ENCODE measurements around the gene IFT52.
"Not testable (repeated sequence)": the region's sequence is repeated elsewhere in the genome, so short reads cannot be mapped to it uniquely, and the experiment has no call there.

IFT52 gene

GRCh38 chr20:43653966-43654365, 63.2 kb downstream of the IFT52 start:
- no peak for DNase-seq

GRCh38 chr20:43655176-43655575, 64.4 kb downstream of the IFT52 start:
- not testable (repeated sequence) for DNase-seq

GRCh38 chr20:43655937-43656336, 65.2 kb downstream of the IFT52 start:
- DNase-seq = no peak

GRCh38 chr20:43658069-43658722, 67.5 kb downstream of the IFT52 start:
- no peak for DNase-seq

GRCh38 chr20:43658723-43659419, 68.1 kb downstream of the IFT52 start:
- DNase-seq = no peak

GRCh38 chr20:43662943-43663655, 72.4 kb downstream of the IFT52 start:
- DNase-seq = no peak

- DNase-seq = no peak
Observed at GRCh38 chr20:43665466-43666176, 74.9 kb downstream of the IFT52 start.

GRCh38 chr20:43666376-43667328, 75.9 kb downstream of the IFT52 start, which contains the start of gene MYBL2:
TSS of gene MYBL2 (plus strand) at chr20:43667114. CDS start at chr20:43667284, 170 bp downstream.
- peak; percentile 77 to 89 (median 82) for DNase-seq

- peak; percentile 26 to 59 (median 31) for DNase-seq
Observed at GRCh38 chr20:43667341-43668132, 76.8 kb downstream of the IFT52 start.

- DNase-seq = no peak
Observed at GRCh38 chr20:43669332-43669731, 78.6 kb downstream of the IFT52 start.

- no peak for DNase-seq
Observed at GRCh38 chr20:43670423-43670822, 79.7 kb downstream of the IFT52 start.

- DNase-seq = no peak
Observed at GRCh38 chr20:43676368-43676767, 85.6 kb downstream of the IFT52 start.

GRCh38 chr20:43680981-43681380, 90.2 kb downstream of the IFT52 start:
- no peak for DNase-seq

GRCh38 chr20:43681468-43681942, 90.8 kb downstream of the IFT52 start:
- DNase-seq = peak; percentile 77 to 92 (median 80)

GRCh38 chr20:43681991-43682410, 91.3 kb downstream of the IFT52 start:
- DNase-seq = peak; percentile 59 to 87 (median 62)

- DNase-seq = no peak
Observed at GRCh38 chr20:43682446-43682845, 91.7 kb downstream of the IFT52 start.

- DNase-seq = no peak
Observed at GRCh38 chr20:43686820-43687219, 96.1 kb downstream of the IFT52 start.

GRCh38 chr20:43689165-43689564, 98.4 kb downstream of the IFT52 start:
- no peak for DNase-seq

- no peak for DNase-seq
Observed at GRCh38 chr20:43690943-43691598, 100.3 kb downstream of the IFT52 start.

- peak; percentile 24 to 68 (median 30) for DNase-seq
Observed at GRCh38 chr20:43691928-43692524, 101.3 kb downstream of the IFT52 start.
